MCF 10A (cell line): ENCODE results near the gene NLRC5. TPM values are rescaled to one million over a fixed set of nuclear protein-coding genes. Genes with fewer than 3 reads are reported as not detected.

ENCODE experiments used
- BruUV-seq: library from RNA; stranded (reverse); fragments of 400-500 nt; replicated peaks from 2 replicates; lab custom pipeline; 2021; lab: Mats Ljungman, UMichigan
- CTCF ChIA-PET: fragments of 300-600 bp; sonication (Branson Sonifier 250); formaldehyde crosslinking; extraction: SDS; loops from one replicate; lab custom pipeline; 2021; ENCODE audit warnings: antibody characterized with exemption, inconsistent platforms; lab: Yijun Ruan, JAX
- POLR2A ChIA-PET: fragments of 300-600, 350-650 bp; sonication (Branson Sonifier 250); formaldehyde crosslinking; extraction: SDS; loops from one replicate; lab custom pipeline; 2020; ENCODE audit warnings: antibody characterized with exemption, inconsistent platforms; lab: Yijun Ruan, JAX
- DNase-seq: peaks from one replicate; pipeline ENCODE4 v3.0.0-alpha.2; 2018; ENCODE audit not compliant: unreplicated experiment
- H3K27ac Mint-ChIP-seq: one replicate; pipeline ENCODE4 v1.8.0; 2022; ENCODE audit warnings: mild to moderate bottlenecking, low read depth, mixed read lengths; ENCODE audit not compliant: unreplicated experiment
- H3K27me3 Mint-ChIP-seq: one replicate; pipeline ENCODE4 v1.8.0; 2022; ENCODE audit warnings: mixed read lengths; ENCODE audit not compliant: insufficient read depth, unreplicated experiment
- H3K36me3 Mint-ChIP-seq: one replicate; pipeline ENCODE4 v1.8.0; 2022; ENCODE audit warnings: mild to moderate bottlenecking, moderate library complexity, mixed read lengths; ENCODE audit not compliant: insufficient read depth, unreplicated experiment
- H3K4me1 Mint-ChIP-seq: one replicate; pipeline ENCODE4 v1.8.0; 2022; ENCODE audit warnings: mixed read lengths; ENCODE audit not compliant: insufficient read depth, unreplicated experiment
- H3K4me3 Mint-ChIP-seq: one replicate; pipeline ENCODE4 v1.8.0; 2022; ENCODE audit warnings: mild to moderate bottlenecking, moderate library complexity, mixed read lengths; ENCODE audit not compliant: unreplicated experiment
- H3K9me3 Mint-ChIP-seq: one replicate; pipeline ENCODE4 v1.8.0; 2022; ENCODE audit warnings: mixed read lengths; ENCODE audit not compliant: unreplicated experiment
- intact Hi-C: fragments of 100-400 bp; cut with micrococcal nuclease; formaldehyde crosslinking; loops from 2 replicates; pipeline ENCODE4 v1.14.1; 2022
- total RNA-seq: library from RNA; stranded (reverse); gene quantifications from 2 replicates; pipeline ENCODE4 v1.2.3, GENCODE V29; 2022
- TF ChIP-seq, protein P1 (sequence below): fragments of 200-600 bp; IDR thresholded peaks from one replicate; pipeline ENCODE4 v1.8.0; 2022; ENCODE audit warnings: antibody characterized with exemption, mild to moderate bottlenecking; ENCODE audit not compliant: unreplicated experiment

The NLRC5 gene
- total RNA-seq, 1 experiment from 2014 or later: 8.0 TPM

DNA sequence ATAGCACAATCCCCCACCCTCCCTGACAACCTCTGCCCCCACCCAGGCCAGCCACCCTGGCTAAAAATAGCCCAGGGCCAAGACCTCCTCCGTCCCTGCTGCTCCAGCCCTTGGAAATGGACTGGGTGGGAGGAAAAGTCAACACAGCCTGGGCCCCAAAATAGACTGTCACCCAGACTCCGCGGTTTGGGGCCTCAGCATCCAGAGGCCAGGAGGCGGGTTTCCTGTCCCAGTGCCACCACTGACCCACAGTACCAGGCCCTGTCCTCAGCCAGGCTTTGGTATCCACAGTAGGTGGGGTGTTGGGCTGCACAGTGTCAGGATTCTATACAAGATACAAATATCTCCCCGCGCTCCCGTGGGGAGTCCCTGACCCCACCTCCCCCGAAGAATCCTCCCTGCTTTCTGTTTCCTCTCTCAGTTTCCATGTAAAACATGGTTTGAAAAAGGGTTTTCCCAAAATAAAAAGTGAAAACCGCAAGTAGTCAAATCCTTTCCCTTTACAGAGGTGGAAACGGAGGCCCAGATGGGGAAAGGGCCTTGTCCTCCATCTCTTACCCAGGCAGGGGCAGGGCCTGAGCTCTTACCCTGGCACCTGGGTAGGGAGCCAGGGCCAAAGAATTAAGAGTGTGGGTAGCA, 123.2 kb downstream of the NLRC5 start:
- BruUV-seq: no TSS peak
- ChIA-PET CTCF (no interaction called here), POLR2A (no interaction called here)
- H3K4me1 Mint-ChIP-seq: no peaks in the 10 kb centered on the region
- no peak overlapping the region for H3K4me3 Mint-ChIP-seq
- H3K36me3 Mint-ChIP-seq: peaks cover 5% of the 10 kb centered on the region
- intact Hi-C loops: no loop called here
- no peak overlapping the region for H3K27ac Mint-ChIP-seq
- no peaks in the 10 kb centered on the region for H3K9me3 Mint-ChIP-seq
- TF ChIP-seq, protein P1, sequence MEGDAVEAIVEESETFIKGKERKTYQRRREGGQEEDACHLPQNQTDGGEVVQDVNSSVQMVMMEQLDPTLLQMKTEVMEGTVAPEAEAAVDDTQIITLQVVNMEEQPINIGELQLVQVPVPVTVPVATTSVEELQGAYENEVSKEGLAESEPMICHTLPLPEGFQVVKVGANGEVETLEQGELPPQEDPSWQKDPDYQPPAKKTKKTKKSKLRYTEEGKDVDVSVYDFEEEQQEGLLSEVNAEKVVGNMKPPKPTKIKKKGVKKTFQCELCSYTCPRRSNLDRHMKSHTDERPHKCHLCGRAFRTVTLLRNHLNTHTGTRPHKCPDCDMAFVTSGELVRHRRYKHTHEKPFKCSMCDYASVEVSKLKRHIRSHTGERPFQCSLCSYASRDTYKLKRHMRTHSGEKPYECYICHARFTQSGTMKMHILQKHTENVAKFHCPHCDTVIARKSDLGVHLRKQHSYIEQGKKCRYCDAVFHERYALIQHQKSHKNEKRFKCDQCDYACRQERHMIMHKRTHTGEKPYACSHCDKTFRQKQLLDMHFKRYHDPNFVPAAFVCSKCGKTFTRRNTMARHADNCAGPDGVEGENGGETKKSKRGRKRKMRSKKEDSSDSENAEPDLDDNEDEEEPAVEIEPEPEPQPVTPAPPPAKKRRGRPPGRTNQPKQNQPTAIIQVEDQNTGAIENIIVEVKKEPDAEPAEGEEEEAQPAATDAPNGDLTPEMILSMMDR: no peak
- no peaks in the 10 kb centered on the region for H3K27me3 Mint-ChIP-seq
- no peak for DNase-seq

DNA sequence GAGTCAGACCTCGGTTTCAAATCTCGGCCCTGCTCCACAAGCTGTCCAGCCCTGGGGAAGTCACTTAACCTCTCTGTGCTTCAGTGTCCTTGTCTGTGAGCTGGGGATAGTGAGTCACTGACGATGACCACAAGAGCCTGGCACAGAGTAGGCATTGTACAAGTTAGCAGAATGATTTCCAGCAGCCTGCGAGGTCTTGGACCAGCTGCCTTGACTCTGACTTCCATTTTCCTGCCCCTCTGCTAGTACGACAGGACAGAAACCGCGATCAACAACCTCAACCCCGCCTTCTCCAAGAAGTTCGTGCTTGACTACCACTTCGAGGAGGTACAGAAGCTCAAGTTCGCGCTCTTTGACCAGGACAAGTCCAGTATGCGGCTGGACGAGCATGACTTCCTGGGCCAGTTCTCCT, 123.7 kb downstream of the NLRC5 start:
- no peak for DNase-seq
- intact Hi-C loops: no loop called here
- Mint-ChIP-seq H3K36me3 (peaks cover 5% of the 10 kb centered on the region), H3K27me3 (no peaks in the 10 kb centered on the region), H3K27ac (no peak overlapping the region), H3K4me3 (no peak overlapping the region), H3K4me1 (peaks cover 5% of the 10 kb centered on the region), H3K9me3 (no peaks in the 10 kb centered on the region)
- BruUV-seq: no TSS peak
- TF ChIP-seq, protein P1: no peak
- POLR2A ChIA-PET: no interaction called here
- CTCF ChIA-PET: interaction anchor here (0.8 kb wide), 1 partner anchor 11 kb away, joined by 3 read pairs; no protein-coding TSS in a partner anchor

DNA sequence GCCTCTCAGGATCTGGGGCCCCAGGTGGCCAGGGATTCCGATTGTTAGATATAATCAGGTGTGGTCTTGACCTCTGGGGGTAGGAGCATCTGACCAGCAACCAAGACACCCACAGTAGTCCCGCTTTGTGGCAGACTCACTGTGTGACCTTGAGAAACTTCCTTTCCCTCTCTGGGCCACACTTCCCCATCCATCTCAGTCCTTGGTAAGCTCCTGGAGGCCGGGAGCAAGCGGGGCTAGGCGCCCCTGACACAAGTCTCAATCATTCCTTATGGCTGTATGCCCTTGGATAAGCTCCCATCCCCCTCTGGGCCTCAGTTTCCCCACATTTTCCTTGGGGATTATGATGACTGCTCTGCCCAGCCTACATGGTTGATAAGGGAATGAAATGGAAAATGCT, 124.3 kb downstream of the NLRC5 start:
- TF ChIP-seq, protein P1: no peak
- intact Hi-C loops: no loop called here
- ChIA-PET CTCF (interaction anchor here (0.6 to 0.8 kb wide), 2 partner anchors 11 to 782 kb away, joined by 3 read pairs; no protein-coding TSS in a partner anchor), POLR2A (no interaction called here)
- no peak for DNase-seq
- Mint-ChIP-seq H3K36me3 (peaks cover 5% of the 10 kb centered on the region), H3K4me1 (peaks cover 11% of the 10 kb centered on the region), H3K27me3 (no peaks in the 10 kb centered on the region), H3K27ac (no peak overlapping the region), H3K4me3 (no peak overlapping the region), H3K9me3 (no peaks in the 10 kb centered on the region)
- BruUV-seq: no TSS peak

DNA sequence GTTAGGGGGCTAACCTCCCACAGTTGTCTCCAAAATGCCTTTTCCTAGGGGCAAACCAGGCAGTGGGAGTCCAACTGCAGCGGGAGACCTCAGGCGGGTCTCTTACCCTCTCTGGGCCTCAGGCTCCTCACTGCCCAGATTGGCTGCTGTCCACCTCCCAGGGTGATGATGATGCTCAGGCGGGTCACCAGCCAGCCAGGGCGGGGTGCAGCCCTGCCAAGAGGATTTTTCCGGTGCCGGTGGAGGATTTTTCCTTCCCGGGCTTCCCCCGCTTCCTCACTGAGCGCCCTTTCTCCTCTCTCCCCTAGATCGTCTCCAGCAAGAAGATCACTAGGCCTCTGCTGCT, 125.8 kb downstream of the NLRC5 start:
- Mint-ChIP-seq H3K4me1 (peaks cover 11% of the 10 kb centered on the region), H3K27me3 (no peaks in the 10 kb centered on the region), H3K4me3 (no peak overlapping the region), H3K27ac (no peak overlapping the region), H3K36me3 (peaks cover 5% of the 10 kb centered on the region), H3K9me3 (no peaks in the 10 kb centered on the region)
- no peak for DNase-seq
- no TSS peak for BruUV-seq
- POLR2A ChIA-PET: no interaction called here
- CTCF ChIA-PET: interaction anchor here (0.5 kb wide), 1 partner anchor 23 kb away, joined by 3 read pairs; the partner anchor contains the start of gene CPNE2
- TF ChIP-seq, protein P1: no peak
- intact Hi-C loops: no loop called here
